ENCODE measurements around the gene MEMO1. TPM values are rescaled to one million over a fixed set of nuclear protein-coding genes. Genes with fewer than 3 reads are reported as not detected.
A peak's percentile ranks its signal among the peaks of the same experiment; 100 is the strongest.
"Not testable (repeated sequence)": the region's sequence is repeated elsewhere in the genome, so short reads cannot be mapped to it uniquely, and the experiment has no call there.

Gene MEMO1
- total RNA-seq (39.9 TPM), polyA plus RNA-seq (62.0 TPM)
- long read RNA-seq, donor 1, result 0 reads
- long read RNA-seq, donor 2, full-length matches to known transcripts, result 22 of 38 reads
- long read RNA-seq, donor 2, partial matches to known transcripts, result 16 of 38 reads
- long read RNA-seq, donor 2, other reads (novel, unspliced or antisense), result 0 of 38 reads
- long read RNA-seq, donor 3, full-length matches to known transcripts, result 16 of 16 reads
- long read RNA-seq, donor 3, partial matches to known transcripts, result 0 of 16 reads
- long read RNA-seq, donor 3, other reads (novel, unspliced or antisense), result 0 of 16 reads
- long read RNA-seq, donor 4, full-length matches to known transcripts, result 5 of 10 reads
- long read RNA-seq, donor 4, partial matches to known transcripts, result 5 of 10 reads
- long read RNA-seq, donor 4, other reads (novel, unspliced or antisense), result 0 of 10 reads
- long read RNA-seq, donor 5, full-length matches to known transcripts, result 9 of 9 reads
- long read RNA-seq, donor 5, partial matches to known transcripts, result 0 of 9 reads
- long read RNA-seq, donor 5, other reads (novel, unspliced or antisense), result 0 of 9 reads
- long read RNA-seq, donor 6, full-length matches to known transcripts, result 15 of 15 reads
- long read RNA-seq, donor 6, partial matches to known transcripts, result 0 of 15 reads
- long read RNA-seq, donor 6, other reads (novel, unspliced or antisense), result 0 of 15 reads
- long read RNA-seq, donor 7, full-length matches to known transcripts, result 8 of 8 reads
- long read RNA-seq, donor 7, partial matches to known transcripts, result 0 of 8 reads
- long read RNA-seq, donor 7, other reads (novel, unspliced or antisense), result 0 of 8 reads
- long read RNA-seq, donor 8, full-length matches to known transcripts, result 3 of 3 reads
- long read RNA-seq, donor 8, partial matches to known transcripts, result 0 of 3 reads
- long read RNA-seq, donor 8, other reads (novel, unspliced or antisense), result 0 of 3 reads
- long read RNA-seq, donor 9, full-length matches to known transcripts, result 3 of 3 reads
- long read RNA-seq, donor 9, partial matches to known transcripts, result 0 of 3 reads
- long read RNA-seq, donor 9, other reads (novel, unspliced or antisense), result 0 of 3 reads
- long read RNA-seq, donor 10, full-length matches to known transcripts, result 3 of 3 reads
- long read RNA-seq, donor 10, partial matches to known transcripts, result 0 of 3 reads
- long read RNA-seq, donor 10, other reads (novel, unspliced or antisense), result 0 of 3 reads

- H3K27ac ChIP-seq (ENCODE audit: low read depth in 1 of 2, low read length in 1 of 2), result peak within 1 kb of the TSS; percentile 97
- under 1% methylated on average over 57 of the region's 57 CpGs for WGBS
- H3K4me1 ChIP-seq (ENCODE audit: control insufficient read depth in 2 of 2, insufficient read depth in 2 of 2, low read length in 2 of 2), result peaks cover 0 to 17% of the 10 kb centered on the region in 2 donors
- H3K27me3 ChIP-seq (ENCODE audit: control insufficient read depth in 2 of 2, insufficient read depth in 1 of 2, low read length in 1 of 2), result no peaks in the 10 kb centered on the region
- H3K9me3 ChIP-seq (ENCODE audit: control insufficient read depth in 2 of 2, insufficient read depth in 1 of 2, low read length in 1 of 2), result no peaks in the 10 kb centered on the region
- H3K4me3 ChIP-seq (ENCODE audit: low read length in 2 of 2), result peak within 1 kb of the TSS; percentile 74 to 76
- DNase-seq (ENCODE audit: low read depth in 6 of 9, low spot score in 9 of 9), result peak; percentile 81 to 97 (median 90)
- H3K36me3 ChIP-seq (ENCODE audit: control insufficient read depth in 2 of 2, insufficient read depth in 2 of 2, low read length in 1 of 2), result peaks cover 0 to 3% of the 10 kb centered on the region in 2 donors
Observed at GRCh38 chr2:32010670-32011484, at the start of gene MEMO1. TSS of gene MEMO1 (minus strand) at chr2:32011008. CDS start at chr2:32010247, 761 bp downstream.

DNA sequence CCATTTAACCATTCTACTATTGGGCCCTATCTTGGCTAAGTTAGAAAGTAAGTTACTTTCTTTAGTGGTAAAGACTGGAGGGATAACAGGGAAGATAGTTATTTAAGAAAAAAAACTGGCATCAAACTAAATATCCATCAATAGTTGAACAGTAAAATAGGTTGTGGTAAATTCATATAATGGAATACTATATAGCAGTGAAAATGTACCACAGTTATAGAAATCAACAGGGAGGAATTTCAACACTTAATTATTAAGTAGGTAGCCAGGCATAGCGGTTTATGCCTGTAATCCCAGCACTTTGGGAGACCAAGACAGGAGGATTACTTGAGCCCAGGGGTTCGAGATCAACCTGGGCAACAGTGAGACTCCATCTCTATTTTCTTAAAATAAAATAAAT, 49.5 kb upstream of the MEMO1 start:
- H3K4me3 ChIP-seq (ENCODE audit: low read length in 2 of 2), result no peak overlapping the region
- H3K4me1 ChIP-seq (ENCODE audit: control insufficient read depth in 2 of 2, insufficient read depth in 2 of 2, low read length in 2 of 2), result peaks cover 0 to 3% of the 10 kb centered on the region in 2 donors
- H3K9me3 ChIP-seq (ENCODE audit: control insufficient read depth in 2 of 2, insufficient read depth in 1 of 2, low read length in 1 of 2), result no peaks in the 10 kb centered on the region
- no peak for DNase-seq (ENCODE audit: low read depth in 6 of 9, low spot score in 9 of 9)
- no peaks in the 10 kb centered on the region for H3K27me3 ChIP-seq (ENCODE audit: control insufficient read depth in 2 of 2, insufficient read depth in 1 of 2, low read length in 1 of 2)
- no peak overlapping the region for H3K27ac ChIP-seq (ENCODE audit: low read depth in 1 of 2, low read length in 1 of 2)
- no peaks in the 10 kb centered on the region for H3K36me3 ChIP-seq (ENCODE audit: control insufficient read depth in 2 of 2, insufficient read depth in 2 of 2, low read length in 1 of 2)
- WGBS, result 98% methylated on average over 2 of the region's 2 CpGs

DNA sequence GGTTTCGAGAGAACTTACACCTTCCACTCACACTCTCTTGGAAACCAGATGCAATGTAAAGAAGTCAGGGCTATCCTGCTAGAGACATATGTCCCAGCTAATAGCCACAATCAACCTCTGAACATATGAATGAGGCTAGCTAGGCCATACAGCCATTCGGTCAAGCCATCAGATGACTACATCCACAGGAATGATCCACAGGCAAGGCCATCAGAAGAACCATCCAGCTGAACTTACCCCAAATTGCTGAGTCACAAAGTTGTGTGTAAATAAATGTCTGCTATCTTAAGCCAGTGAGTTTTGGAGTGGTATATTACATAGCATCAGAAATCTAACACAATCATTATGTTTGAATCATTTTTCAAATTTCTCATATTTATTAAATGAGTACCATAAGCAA, 47.3 kb upstream of the MEMO1 start:
- WGBS, result 97% methylated on average over 2 of the region's 2 CpGs
- H3K27me3 ChIP-seq (ENCODE audit: control insufficient read depth in 2 of 2, insufficient read depth in 1 of 2, low read length in 1 of 2), result no peaks in the 10 kb centered on the region
- no peak overlapping the region for H3K4me3 ChIP-seq (ENCODE audit: low read length in 2 of 2)
- no peaks in the 10 kb centered on the region for H3K9me3 ChIP-seq (ENCODE audit: control insufficient read depth in 2 of 2, insufficient read depth in 1 of 2, low read length in 1 of 2)
- no peaks in the 10 kb centered on the region for H3K4me1 ChIP-seq (ENCODE audit: control insufficient read depth in 2 of 2, insufficient read depth in 2 of 2, low read length in 2 of 2)
- no peaks in the 10 kb centered on the region for H3K36me3 ChIP-seq (ENCODE audit: control insufficient read depth in 2 of 2, insufficient read depth in 2 of 2, low read length in 1 of 2)
- no peak overlapping the region for H3K27ac ChIP-seq (ENCODE audit: low read depth in 1 of 2, low read length in 1 of 2)
- DNase-seq (ENCODE audit: low read depth in 6 of 9, low spot score in 9 of 9), result no peak

DNA sequence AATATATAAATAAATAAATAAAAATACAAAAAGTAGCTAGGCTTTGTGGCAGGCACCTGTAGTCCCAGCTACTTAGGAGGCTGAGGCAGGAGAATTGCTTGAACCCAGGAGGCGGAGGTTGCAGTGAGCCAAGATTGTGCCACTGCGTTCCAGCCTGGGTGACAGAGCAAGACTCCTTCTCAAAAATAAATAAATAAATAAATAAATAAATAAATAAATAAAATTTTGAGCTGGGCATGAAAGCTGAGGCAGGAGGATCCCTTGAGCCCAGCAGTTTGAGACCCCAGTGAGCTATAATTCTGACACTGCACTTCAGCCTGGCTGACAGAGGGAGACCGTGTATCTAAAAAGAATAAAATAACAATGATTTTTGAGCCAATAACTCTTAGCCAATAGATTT, 43.8 kb upstream of the MEMO1 start:
- H3K4me1 ChIP-seq (ENCODE audit: control insufficient read depth in 2 of 2, insufficient read depth in 2 of 2, low read length in 2 of 2); H3K9me3 ChIP-seq (ENCODE audit: control insufficient read depth in 2 of 2, insufficient read depth in 1 of 2, low read length in 1 of 2); DNase-seq (ENCODE audit: low read depth in 6 of 9, low spot score in 9 of 9); H3K27me3 ChIP-seq (ENCODE audit: control insufficient read depth in 2 of 2, insufficient read depth in 1 of 2, low read length in 1 of 2); H3K36me3 ChIP-seq (ENCODE audit: control insufficient read depth in 2 of 2, insufficient read depth in 2 of 2, low read length in 1 of 2); H3K27ac ChIP-seq (ENCODE audit: low read depth in 1 of 2, low read length in 1 of 2); H3K4me3 ChIP-seq (ENCODE audit: low read length in 2 of 2): not testable (repeated sequence)
- WGBS, result 62% methylated on average over 3 of the region's 3 CpGs

GRCh38 chr2:32051836-32052439, 41.1 kb upstream of the MEMO1 start:
- Histone ChIP-seq H3K36me3 (ENCODE audit: control insufficient read depth in 2 of 2, insufficient read depth in 2 of 2, low read length in 1 of 2) (no peaks in the 10 kb centered on the region), H3K27ac (ENCODE audit: low read depth in 1 of 2, low read length in 1 of 2) (no peak overlapping the region), H3K27me3 (ENCODE audit: control insufficient read depth in 2 of 2, insufficient read depth in 1 of 2, low read length in 1 of 2) (no peaks in the 10 kb centered on the region), H3K4me3 (ENCODE audit: low read length in 2 of 2) (no peak overlapping the region), H3K4me1 (ENCODE audit: control insufficient read depth in 2 of 2, insufficient read depth in 2 of 2, low read length in 2 of 2) (no peaks in the 10 kb centered on the region), H3K9me3 (ENCODE audit: control insufficient read depth in 2 of 2, insufficient read depth in 1 of 2, low read length in 1 of 2) (no peaks in the 10 kb centered on the region)
- no peak for DNase-seq (ENCODE audit: low read depth in 6 of 9, low spot score in 9 of 9)
- 95% methylated on average over 11 of the region's 11 CpGs for WGBS

GRCh38 chr2:32043561-32043960, 32.8 kb upstream of the MEMO1 start:
- 94% methylated on average over 7 of the region's 7 CpGs for WGBS
- Histone ChIP-seq H3K4me1 (ENCODE audit: control insufficient read depth in 2 of 2, insufficient read depth in 2 of 2, low read length in 2 of 2) (peaks cover 0 to 5% of the 10 kb centered on the region in 2 donors), H3K9me3 (ENCODE audit: control insufficient read depth in 2 of 2, insufficient read depth in 1 of 2, low read length in 1 of 2) (no peaks in the 10 kb centered on the region), H3K36me3 (ENCODE audit: control insufficient read depth in 2 of 2, insufficient read depth in 2 of 2, low read length in 1 of 2) (no peaks in the 10 kb centered on the region), H3K4me3 (ENCODE audit: low read length in 2 of 2) (no peak overlapping the region), H3K27me3 (ENCODE audit: control insufficient read depth in 2 of 2, insufficient read depth in 1 of 2, low read length in 1 of 2) (no peaks in the 10 kb centered on the region), H3K27ac (ENCODE audit: low read depth in 1 of 2, low read length in 1 of 2) (no peak overlapping the region)
- no peak for DNase-seq (ENCODE audit: low read depth in 6 of 9, low spot score in 9 of 9)

DNA sequence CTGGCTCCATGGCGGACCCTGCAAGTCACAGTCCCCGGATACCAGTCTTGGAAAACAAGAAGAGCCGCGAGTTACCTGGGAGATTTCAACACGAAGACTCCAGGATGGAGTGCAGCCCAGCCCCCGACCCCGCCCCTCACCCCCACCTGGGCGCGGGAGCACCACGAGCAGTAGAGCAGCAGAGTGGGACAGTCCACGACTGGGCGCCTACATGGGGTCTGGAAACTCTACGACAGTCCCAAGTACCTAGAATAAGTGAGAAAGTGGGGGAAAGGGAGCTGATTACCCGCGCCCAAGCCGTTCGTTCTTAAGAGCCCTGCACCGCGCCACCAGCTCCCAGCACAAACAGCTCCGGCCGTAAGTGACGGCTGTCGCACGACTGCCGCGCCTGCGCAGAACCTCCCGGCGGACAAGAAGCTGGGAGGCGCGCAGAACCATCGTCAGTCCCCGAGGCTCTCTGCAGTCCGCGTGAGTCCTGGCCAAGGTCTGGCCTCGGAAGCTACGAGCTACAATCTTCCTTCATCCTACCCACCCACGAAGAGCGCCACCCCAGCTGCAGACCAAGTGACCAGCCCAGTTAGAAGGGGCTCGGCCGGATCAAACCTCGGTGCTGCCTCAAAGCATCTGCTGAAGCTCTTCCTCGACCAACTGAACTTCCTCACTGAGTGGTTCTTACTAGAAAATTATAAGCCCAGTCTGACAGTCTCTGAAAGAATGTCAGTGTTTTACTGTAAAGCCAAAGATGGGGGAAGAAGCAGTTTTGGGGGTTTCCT, 28.8 kb upstream of the MEMO1 start, which contains the start of gene DPY30:
DPY30 (minus strand) TSS at position 359 of the 773 bp plus-strand sequence; CDS start at position 10, 349 bp downstream.
- Histone ChIP-seq H3K27ac (ENCODE audit: low read depth in 1 of 2, low read length in 1 of 2) (peak within 1 kb of the TSS; percentile 89 to 96), H3K36me3 (ENCODE audit: control insufficient read depth in 2 of 2, insufficient read depth in 2 of 2, low read length in 1 of 2) (peaks cover 0 to 3% of the 10 kb centered on the region in 2 donors), H3K9me3 (ENCODE audit: control insufficient read depth in 2 of 2, insufficient read depth in 1 of 2, low read length in 1 of 2) (no peaks in the 10 kb centered on the region), H3K4me3 (ENCODE audit: low read length in 2 of 2) (peak within 1 kb of the TSS; percentile 80 to 91), H3K27me3 (ENCODE audit: control insufficient read depth in 2 of 2, insufficient read depth in 1 of 2, low read length in 1 of 2) (no peaks in the 10 kb centered on the region), H3K4me1 (ENCODE audit: control insufficient read depth in 2 of 2, insufficient read depth in 2 of 2, low read length in 2 of 2) (peaks cover 0 to 6% of the 10 kb centered on the region in 2 donors)
- under 1% methylated on average over 43 of the region's 43 CpGs for WGBS
- peak; percentile 81 to 95 (median 91) for DNase-seq (ENCODE audit: low read depth in 6 of 9, low spot score in 9 of 9)
